K562 treated with DMSO at 1 percent for 48 hours (cell line): Measurements from ENCODE around the gene FAM209B. TPM values are rescaled to one million over a fixed set of nuclear protein-coding genes. Genes with fewer than 3 reads are reported as not detected.

Experiments used
- total RNA-seq: library from RNA; unstranded; fragments of 300-600 nt; gene quantifications from 2 replicates; pipeline ENCODE4 v1.2.3, GENCODE V29; 2022; ENCODE audit warnings: low replicate concordance; ENCODE audit errors: extremely low read depth

Gene FAM209B
- not detected in 2 replicates for total RNA-seq

GRCh38 chr20:56532946-56533345 lies at the start of gene FAM209B:
FAM209B (plus strand) TSS chr20:56533246; CDS start chr20:56533342, 96 bp downstream.

GRCh38 chr20:56524444-56524843 lies 8.6 kb upstream of the FAM209B start, which contains the start of gene FAM209A:
FAM209A (plus strand) TSS chr20:56524744; CDS start chr20:56524809, 65 bp downstream.

Other genes with a start within 250 kb of the FAM209B start
- gene FAM210B, start 174.3 kb upstream of the FAM209B start, total RNA-seq: not detected in 2 replicates
- gene AURKA, start 141.0 kb upstream of the FAM209B start, total RNA-seq: not detected in 2 replicates
- gene CSTF1, start 140.6 kb upstream of the FAM209B start, total RNA-seq: not detected in 2 replicates
- gene CASS4, start 121.0 kb upstream of the FAM209B start, total RNA-seq: not detected in 2 replicates
- not detected in 2 replicates for gene RTF2, start 64.6 kb upstream of the FAM209B start, total RNA-seq
- not detected in 2 replicates for gene FAM209A, start 8.5 kb upstream of the FAM209B start, total RNA-seq
- not detected in 2 replicates for gene TFAP2C, start 96.1 kb downstream of the FAM209B start, total RNA-seq